ENCODE data around the gene MSI2.
A peak's percentile ranks its signal among the peaks of the same experiment; 100 is the strongest.

MSI2 gene

GRCh38 chr17:57318913-57319312 lies 62.6 kb downstream of the MSI2 start:
- DNase-seq (ENCODE audit: low read depth), result no peak

DNA sequence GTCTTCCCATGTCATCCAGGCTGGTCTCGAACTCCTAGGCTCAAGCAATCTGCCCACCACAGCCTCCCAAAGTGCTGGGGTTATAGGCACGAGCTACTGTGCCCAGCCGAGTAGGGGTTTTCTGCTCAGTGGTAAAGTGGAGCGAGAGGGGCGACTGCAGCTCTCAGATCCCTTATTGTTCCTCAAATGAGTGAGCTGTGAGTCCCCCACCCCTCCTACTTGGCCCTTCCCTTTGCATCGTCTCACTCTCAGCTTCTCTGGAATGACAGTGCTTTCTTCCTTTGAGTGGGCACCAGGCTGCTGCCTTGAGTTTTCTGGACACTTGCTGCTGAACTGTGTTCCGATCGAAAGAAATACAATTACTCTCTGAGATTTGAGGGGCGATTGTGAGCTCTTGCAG lies 63.5 kb downstream of the MSI2 start:
- DNase-seq (ENCODE audit: low read depth), result no peak

- DNase-seq (ENCODE audit: low read depth), result no peak
These were observed 67.1 kb downstream of the MSI2 start for GRCh38 chr17:57323391-57323790.

GRCh38 chr17:57324060-57324459 lies 67.7 kb downstream of the MSI2 start:
- no peak for DNase-seq (ENCODE audit: low read depth)

- no peak for DNase-seq (ENCODE audit: low read depth)
These were observed 68.3 kb downstream of the MSI2 start for GRCh38 chr17:57324631-57325030.

- no peak for DNase-seq (ENCODE audit: low read depth)
These were observed 70.0 kb downstream of the MSI2 start for GRCh38 chr17:57326336-57326735.

- no peak for DNase-seq (ENCODE audit: low read depth)
These were observed 70.4 kb downstream of the MSI2 start for GRCh38 chr17:57326764-57327163.

DNA sequence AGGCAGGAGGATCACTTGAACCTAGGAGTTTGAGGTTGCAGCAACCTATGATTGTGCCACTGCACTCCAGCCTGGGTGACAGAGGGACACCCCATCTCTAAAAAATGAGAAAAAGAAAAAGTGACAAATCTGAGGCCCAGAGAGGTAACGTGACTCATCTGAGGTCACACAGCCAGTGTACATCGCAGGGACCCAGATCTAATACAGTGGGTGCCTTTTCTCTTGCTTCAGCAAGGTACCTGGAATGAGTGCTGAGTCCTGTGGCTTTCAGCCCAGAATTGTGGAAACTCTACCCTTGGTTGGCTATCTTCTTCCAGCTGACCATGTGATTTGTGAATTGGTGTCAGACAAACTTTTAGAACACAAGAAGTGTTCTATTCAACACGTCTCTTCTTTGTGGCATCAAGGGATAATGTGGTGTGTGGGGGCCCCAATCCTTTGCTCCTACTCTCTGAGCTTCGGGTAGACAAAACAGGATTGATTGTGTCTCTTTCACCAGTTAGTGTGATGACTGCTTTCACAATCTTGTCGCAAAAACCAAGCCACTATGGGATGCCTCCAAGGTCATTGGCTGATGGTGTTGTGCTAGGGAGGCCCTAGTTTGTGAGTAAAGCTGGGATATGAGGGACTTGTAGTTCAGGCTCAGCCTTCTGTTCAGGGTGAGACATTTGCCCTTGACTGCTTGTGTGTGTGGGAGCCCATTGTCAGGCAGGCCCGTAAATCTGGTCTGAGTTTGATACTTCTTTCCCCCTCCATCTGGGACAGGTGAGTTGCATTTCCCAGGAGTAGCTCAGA lies 71.0 kb downstream of the MSI2 start:
- no peak for DNase-seq (ENCODE audit: low read depth)

DNA sequence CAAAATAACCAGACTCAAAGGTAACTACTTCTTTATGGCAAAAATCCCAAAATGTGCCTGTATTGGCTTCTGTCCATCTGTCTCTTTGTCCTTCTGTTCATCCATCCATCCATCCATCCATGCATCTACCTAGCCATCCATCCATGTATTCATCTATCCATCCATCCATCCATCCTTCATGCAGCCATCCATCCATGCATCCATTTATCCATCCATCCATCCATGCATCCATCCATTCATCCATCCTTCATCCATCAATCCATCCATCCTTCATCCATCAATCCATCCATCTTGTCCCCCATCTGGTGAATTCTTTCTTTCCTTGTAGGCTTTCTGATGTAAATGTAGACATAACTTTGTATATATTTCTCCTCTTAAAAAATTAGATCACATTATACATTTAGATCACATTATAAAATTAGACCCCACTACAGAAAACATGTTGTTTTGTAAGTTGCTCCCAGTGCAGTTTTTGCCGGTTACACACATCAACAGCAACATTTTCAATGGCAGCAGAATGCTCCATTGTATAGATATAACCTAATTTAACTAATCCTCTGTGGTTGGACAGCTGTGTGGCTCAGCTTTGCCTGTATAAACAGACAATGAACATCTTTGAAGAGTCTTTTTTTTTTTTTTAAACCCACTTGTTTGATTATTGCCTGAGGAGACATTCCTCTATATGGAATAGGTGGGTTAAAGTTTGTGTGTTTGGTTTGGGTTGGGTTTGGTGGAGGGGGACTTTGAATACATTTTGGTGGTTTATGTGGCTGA lies 72.0 kb downstream of the MSI2 start:
- DNase-seq (ENCODE audit: low read depth), result peak; percentile 44

- no peak for DNase-seq (ENCODE audit: low read depth)
These were observed 73.3 kb downstream of the MSI2 start for GRCh38 chr17:57329380-57330214.

DNA sequence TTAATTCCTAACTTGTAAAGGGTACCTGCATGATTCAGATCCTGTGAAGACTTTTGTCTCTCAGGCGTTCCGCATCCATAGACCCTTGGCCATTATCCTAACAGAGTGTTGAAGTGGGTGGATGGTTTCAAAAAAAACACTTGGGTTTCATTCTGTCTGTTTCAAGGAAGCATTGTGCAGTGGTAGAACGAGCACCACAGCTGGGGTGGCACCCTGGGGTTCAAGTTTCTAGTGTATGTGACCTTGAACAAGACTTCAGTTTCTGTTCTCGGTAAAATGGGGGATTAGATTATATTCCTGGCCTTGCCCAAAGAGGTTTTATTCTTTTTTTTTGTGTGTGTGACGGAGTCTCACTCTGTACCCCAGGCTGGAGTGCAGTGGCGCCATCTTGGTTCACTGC lies 74.3 kb downstream of the MSI2 start:
- DNase-seq (ENCODE audit: low read depth), result no peak

DNA sequence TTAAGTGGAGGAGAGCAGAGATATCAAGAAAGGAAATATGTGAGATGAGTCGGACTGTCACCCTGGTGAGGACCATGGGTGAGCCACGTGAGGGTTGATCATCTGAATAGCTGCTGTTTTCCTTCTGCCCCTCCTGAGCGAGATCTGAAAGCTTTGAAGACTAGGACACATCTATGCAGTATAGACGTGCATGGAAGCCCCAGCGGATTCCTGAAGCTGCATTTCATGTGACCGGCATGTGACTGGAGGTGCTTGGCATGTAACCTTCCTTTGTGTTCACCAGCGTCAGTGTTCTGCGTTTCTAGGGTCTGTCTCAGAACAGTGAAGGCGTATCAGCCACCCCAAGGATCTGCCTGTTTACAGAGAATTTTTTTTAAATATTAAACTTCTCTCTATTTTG lies 75.1 kb downstream of the MSI2 start:
- DNase-seq (ENCODE audit: low read depth), result no peak

- no peak for DNase-seq (ENCODE audit: low read depth)
These were observed 76.2 kb downstream of the MSI2 start for GRCh38 chr17:57332501-57332900.

DNA sequence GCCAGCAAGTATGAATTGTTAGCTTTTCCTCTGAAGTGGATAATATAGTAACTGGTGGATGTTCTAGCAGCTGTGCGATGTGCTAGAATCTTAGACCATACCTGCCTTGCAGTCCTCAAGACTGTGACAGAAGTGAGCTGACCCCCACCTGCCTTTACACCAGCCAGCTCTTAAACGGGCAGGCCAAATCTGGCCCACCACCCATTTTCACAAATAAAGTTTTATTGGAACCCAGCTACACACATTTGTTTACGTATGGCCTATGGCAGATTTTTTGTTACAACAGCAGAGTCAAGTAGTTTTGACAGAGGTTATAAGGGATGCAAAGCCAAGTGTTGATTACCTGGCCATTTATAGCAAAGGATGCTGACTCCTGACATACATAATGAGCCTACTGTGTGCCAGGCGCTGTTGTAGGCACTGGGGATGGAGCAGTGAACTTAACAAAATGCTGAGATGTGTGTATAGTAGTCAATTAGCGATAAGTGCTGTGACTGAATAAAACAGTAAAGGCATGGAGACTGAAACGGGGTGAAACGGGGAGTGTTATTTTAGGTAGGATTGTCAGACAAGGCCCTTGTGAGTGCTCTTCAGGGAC lies 79.0 kb downstream of the MSI2 start:
- no peak for DNase-seq (ENCODE audit: low read depth)

DNA sequence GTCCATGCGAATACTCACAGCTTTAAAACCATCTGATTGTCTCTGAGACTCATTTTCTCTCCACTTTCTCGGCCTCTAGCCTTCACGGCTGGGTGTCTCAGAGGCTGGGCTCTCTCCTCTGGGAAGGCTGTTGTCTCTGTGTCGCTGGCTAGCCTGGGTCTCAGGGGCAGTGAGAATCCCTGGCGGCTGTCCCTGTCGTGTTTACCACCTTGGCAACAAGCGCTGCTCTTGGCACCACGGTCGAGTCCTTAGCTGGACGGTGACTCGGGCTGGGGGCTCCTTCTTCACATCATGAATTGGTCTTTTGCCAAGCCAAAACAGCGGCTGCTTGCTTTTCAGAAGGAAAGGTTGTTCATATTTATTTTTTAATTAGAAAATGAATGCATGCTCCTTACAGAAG lies 81.1 kb downstream of the MSI2 start:
- DNase-seq (ENCODE audit: low read depth), result no peak

DNA sequence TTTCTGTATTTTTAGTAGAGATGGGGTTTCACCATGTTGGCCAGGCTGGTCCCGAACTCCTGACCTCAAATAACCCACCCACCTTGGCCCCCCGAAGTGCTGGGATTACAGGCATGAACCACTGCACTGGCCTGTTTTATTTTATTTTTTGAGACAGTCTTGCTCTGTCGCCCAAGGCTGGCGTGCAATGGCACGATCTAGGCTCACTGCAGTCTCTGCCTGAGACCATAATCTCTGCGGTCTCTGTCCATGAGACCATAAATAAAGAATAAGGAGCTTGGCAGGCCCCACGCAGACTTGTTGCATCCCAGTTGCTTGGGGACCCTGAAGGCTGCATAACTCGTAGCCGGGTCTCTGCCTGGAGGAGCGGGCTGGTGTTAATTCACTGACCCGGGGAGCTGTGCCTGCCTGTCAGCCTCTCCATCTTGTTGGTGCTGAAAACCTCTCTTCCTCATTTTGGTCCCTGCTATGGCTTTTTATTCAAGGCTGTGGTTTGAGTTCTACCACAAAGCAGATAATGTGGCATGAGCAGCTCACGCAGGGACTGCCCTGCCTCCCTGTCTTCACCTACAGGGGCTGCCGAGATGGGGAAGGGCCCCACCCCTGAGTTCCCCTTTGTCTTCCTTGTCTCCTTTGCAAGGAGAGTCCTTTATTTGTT lies 82.1 kb downstream of the MSI2 start:
- no peak for DNase-seq (ENCODE audit: low read depth)

- no peak for DNase-seq (ENCODE audit: low read depth)
These were observed 84.0 kb downstream of the MSI2 start for GRCh38 chr17:57340160-57340981.

DNA sequence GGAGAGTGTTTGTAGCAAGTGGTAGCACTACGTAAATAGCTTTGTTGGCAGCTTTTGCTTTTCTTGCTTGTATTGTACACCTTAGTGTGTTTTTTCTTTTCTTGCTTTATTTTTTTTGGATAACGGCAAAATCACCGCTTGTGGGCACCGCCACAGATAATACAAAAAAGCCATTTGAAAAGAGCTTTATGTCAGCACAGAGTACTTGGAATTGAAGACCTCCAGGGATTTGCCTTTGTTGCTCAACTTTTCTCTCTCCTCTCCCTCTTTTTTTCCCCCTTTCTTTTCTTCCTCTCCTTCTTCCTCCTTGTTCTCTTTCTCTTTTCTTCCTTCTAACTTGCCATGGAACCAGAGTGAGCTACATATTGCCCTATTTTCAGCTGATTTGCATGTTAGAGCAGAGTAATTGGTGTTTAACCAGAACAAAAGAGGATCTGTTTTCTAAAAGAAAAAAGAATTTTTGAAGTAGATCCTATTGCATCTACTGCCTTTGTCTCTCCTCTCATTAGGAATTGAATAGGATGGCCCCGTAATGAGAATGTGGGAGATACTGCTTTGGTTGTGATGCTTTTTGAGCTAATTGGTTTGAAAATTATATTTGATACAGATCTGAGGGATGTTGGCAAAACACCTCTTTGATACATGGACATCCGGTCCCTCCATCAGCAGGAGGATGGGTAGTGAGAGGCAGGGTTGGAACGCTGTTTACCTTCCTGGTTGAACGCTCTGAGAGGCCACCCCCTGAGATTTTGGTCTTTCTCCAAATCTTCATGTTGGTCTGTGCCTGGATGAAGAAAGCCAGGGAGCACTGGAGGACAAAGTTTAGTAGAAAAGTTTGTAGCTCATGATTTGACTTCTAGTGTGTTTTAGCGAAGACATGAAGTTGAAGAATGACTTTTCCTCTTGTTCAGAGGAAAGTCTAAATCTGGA lies 85.6 kb downstream of the MSI2 start:
- no peak for DNase-seq (ENCODE audit: low read depth)

DNA sequence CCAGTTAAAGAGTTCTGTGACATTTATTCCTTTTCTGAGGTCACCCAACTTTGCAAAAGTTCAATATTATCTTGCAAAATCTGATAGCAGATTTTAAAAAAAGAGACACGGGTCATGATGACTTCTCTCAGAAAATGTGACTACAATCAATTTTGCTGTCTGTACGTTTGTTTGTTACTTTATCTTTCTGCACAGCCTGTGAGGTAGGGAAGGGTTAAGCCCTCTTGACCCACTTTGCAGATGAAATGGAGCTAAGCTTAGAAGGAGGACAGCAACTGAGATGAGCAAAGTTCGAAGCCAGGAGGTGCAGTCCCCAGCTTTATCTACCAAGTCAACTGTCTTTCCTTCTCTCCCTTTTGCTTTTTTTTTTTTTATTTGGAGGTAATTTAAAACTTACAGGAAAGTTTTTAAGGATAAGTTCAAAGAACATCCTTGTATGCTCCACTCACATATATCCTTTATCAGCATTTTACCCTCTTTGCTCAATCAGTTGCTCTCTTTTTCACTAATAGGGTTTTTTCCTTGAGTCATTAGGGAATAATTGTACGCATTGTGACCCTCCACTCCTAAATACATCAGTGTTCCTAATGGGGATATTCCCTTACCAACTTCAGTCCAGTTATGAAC lies 86.8 kb downstream of the MSI2 start:
- DNase-seq (ENCODE audit: low read depth), result no peak
